Measurements from ENCODE around the gene VSIG10L2.

Gene VSIG10L2

GRCh38 chr11:125990244-125990643 lies 44.4 kb downstream of the VSIG10L2 start:
- Histone ChIP-seq H2AFZ (ENCODE audit: low read depth) (no peak overlapping the region), H3K27ac (no peak overlapping the region), H3K4me2 (no peak overlapping the region; the same call in 1 of the 2 replicates), H3K4me3 (IDR thresholded peaks at IDR 0.05; ENCODE audit: insufficient read depth, low read depth, low read length) (no peak overlapping the region), H3K4me1 (ENCODE audit: low read depth, poor library complexity, severe bottlenecking) (peaks cover 22% of the 10 kb centered on the region), H3K79me2 (ENCODE audit: insufficient read depth, low read depth) (no peaks in the 10 kb centered on the region), H4K20me1 (ENCODE audit: insufficient read depth) (no peaks in the 10 kb centered on the region), H3K36me3 (ENCODE audit: insufficient read depth) (no peaks in the 10 kb centered on the region), H3K9ac (no peak overlapping the region), H3K27me3 (ENCODE audit: insufficient read depth, low read depth) (no peaks in the 10 kb centered on the region)
- no peak for TF ChIP-seq CTCF (conservative IDR thresholded peaks at IDR 0.05; ENCODE audit: low read depth, low read length)

- Histone ChIP-seq H3K27me3 (ENCODE audit: insufficient read depth, low read depth) (no peaks in the 10 kb centered on the region), H3K4me3 (IDR thresholded peaks at IDR 0.05; ENCODE audit: insufficient read depth, low read depth, low read length) (no peak overlapping the region), H4K20me1 (ENCODE audit: insufficient read depth) (no peaks in the 10 kb centered on the region), H3K27ac (no peak overlapping the region), H3K79me2 (ENCODE audit: insufficient read depth, low read depth) (no peaks in the 10 kb centered on the region), H2AFZ (ENCODE audit: low read depth) (no peak overlapping the region), H3K4me1 (ENCODE audit: low read depth, poor library complexity, severe bottlenecking) (peaks cover 22% of the 10 kb centered on the region), H3K4me2 (no peak overlapping the region), H3K36me3 (ENCODE audit: insufficient read depth) (no peaks in the 10 kb centered on the region), H3K9ac (no peak overlapping the region)
- no peak for TF ChIP-seq CTCF (conservative IDR thresholded peaks at IDR 0.05; ENCODE audit: low read depth, low read length)
Measured at GRCh38 chr11:125992893-125993292, 47.0 kb downstream of the VSIG10L2 start.

- Histone ChIP-seq H3K9ac (no peak overlapping the region), H3K27me3 (ENCODE audit: insufficient read depth, low read depth) (no peaks in the 10 kb centered on the region), H3K79me2 (ENCODE audit: insufficient read depth, low read depth) (no peaks in the 10 kb centered on the region), H3K4me2 (no peak overlapping the region), H3K27ac (no peak overlapping the region), H3K4me3 (IDR thresholded peaks at IDR 0.05; ENCODE audit: insufficient read depth, low read depth, low read length) (no peak overlapping the region), H3K4me1 (ENCODE audit: low read depth, poor library complexity, severe bottlenecking) (peaks cover 22% of the 10 kb centered on the region), H4K20me1 (ENCODE audit: insufficient read depth) (no peaks in the 10 kb centered on the region), H2AFZ (ENCODE audit: low read depth) (no peak overlapping the region), H3K36me3 (ENCODE audit: insufficient read depth) (no peaks in the 10 kb centered on the region)
- TF ChIP-seq CTCF (conservative IDR thresholded peaks at IDR 0.05; ENCODE audit: low read depth, low read length), result no peak
Measured at GRCh38 chr11:125994509-125994908, 48.7 kb downstream of the VSIG10L2 start.

GRCh38 chr11:125995313-125995712 lies 49.5 kb downstream of the VSIG10L2 start:
- no peak for TF ChIP-seq CTCF (conservative IDR thresholded peaks at IDR 0.05; ENCODE audit: low read depth, low read length)

More at GRCh38 chr11:125995313-125995712, 49.5 kb downstream of the VSIG10L2 start:
- Histone ChIP-seq H2AFZ (ENCODE audit: low read depth) (no peak overlapping the region), H4K20me1 (ENCODE audit: insufficient read depth) (no peaks in the 10 kb centered on the region), H3K27ac (no peak overlapping the region), H3K79me2 (ENCODE audit: insufficient read depth, low read depth) (no peaks in the 10 kb centered on the region), H3K4me2 (no peak overlapping the region), H3K4me3 (IDR thresholded peaks at IDR 0.05; ENCODE audit: insufficient read depth, low read depth, low read length) (no peak overlapping the region), H3K4me1 (ENCODE audit: low read depth, poor library complexity, severe bottlenecking) (peaks cover 14% of the 10 kb centered on the region), H3K27me3 (ENCODE audit: insufficient read depth, low read depth) (no peaks in the 10 kb centered on the region), H3K9ac (no peak overlapping the region), H3K36me3 (ENCODE audit: insufficient read depth) (no peaks in the 10 kb centered on the region)
